Stimulated activated CD8-positive, alpha-beta memory T cell treated with anti-CD3 and anti-CD28 coated beads, Interleukin-15, amount 100 ng/mL, for 4 hours (primary cell): Measurements from ENCODE around the gene TMEM92.
"Not testable (repeated sequence)": the region's sequence is repeated elsewhere in the genome, so short reads cannot be mapped to it uniquely, and the experiment has no call there.

ENCODE experiments used
- DNase-seq, 2 donors: peaks; one replicate each; pipeline ENCODE4 v3.0.0-alpha.2; 2020; ENCODE audit warnings: low read depth in 2 of 2

The TMEM92 gene

DNA sequence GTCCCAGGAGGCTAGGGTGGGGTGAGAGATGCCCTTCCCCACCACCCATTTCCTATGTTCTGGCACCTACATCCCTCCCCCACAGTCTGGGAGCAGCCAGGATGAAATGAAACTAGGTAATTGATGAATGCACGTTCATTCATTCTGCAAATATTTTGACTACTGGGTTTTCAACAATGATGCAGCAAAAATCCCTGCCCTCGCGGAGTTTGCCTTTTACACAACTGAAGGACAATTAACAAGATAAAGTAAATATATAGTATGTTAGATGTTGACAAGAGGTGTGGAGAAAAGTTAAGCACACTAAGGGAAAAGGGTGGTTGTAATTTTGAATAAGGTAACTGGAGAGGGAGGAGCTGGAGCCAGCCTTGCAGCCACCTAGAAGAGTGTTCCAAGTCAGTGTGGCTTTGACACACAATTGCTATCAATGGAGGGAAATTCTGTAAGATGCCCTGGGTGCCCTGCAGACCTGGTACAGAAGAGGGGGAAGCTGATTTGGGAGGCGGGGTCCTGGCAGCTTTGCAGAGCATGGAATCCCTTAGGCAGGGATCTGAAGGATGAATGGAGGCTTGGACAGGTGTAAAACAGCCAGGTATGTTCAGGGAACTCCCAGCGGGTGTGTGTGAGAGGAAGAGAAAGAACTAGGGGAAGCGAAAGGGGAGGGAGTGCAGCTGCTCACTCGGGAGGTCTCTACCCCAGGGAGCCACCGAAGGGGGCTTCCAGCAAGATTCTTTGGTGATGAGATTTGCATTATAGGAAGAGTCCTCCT is 2.5 kb downstream of the TMEM92 start:
- no peak for DNase-seq

DNA sequence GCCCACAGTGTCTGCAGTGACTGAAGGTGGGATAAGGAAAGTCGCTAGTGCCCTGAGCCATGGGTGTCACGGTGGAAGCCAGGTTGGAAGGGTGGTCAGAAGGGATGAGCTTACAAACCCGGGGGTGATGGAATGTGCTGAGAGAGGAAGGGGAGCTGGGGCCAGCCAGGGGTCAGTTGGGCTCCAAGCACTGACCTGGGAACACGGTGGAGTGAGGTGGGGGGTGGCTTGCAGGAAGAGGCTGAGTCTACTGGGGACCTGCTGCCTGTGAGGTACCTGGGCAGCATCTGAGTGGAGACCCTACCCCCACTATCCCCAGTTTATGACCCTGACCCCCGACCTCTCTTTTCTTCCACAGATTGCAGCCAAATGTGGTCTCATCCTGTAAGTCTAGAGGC is 3.1 kb downstream of the TMEM92 start:
- DNase-seq = no peak

DNA sequence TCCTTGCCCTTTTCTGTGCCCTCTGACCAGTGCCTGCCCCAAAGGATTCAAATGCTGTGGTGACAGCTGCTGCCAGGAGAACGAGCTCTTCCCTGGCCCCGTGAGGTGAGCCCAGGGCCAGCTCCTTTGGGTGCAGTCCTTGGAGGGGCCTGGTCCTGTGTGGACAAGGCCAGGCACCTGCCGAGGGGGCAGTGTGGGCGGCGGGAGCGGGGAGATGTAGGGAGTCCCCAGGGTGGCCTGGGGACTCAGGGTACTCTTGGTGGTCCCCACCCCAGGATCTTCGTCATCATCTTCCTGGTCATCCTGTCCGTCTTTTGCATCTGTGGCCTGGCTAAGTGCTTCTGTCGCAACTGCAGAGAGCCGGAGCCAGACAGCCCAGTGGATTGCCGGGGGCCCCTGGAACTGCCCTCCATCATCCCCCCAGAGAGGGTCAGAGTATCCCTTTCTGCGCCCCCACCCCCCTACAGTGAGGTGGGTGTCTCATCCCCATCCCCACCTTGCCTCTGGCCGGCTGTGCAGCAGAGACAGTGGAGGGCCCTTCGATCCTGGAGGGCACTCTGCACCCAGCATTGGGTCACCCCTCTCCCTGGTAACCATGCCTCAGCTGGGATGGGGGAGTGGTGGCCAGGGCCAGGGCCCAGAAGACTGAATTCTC is 4.4 kb downstream of the TMEM92 start:
- DNase-seq = no peak

DNA sequence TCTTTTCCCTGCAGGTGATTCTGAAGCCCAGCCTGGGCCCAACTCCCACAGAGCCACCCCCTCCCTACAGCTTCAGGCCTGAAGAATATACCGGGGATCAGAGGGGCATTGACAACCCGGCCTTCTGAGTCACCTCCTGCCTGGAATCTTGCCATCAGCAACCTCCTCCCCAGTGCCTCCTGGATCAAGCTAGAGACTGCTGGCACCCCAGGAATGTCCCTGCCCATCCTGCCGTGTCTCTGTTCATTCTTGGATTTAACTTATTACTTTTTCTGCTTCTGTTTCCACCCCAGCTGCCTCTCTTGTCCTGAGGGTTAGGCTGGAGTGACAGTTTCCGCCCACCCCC is 4.9 kb downstream of the TMEM92 start:
- no peak for DNase-seq

DNA sequence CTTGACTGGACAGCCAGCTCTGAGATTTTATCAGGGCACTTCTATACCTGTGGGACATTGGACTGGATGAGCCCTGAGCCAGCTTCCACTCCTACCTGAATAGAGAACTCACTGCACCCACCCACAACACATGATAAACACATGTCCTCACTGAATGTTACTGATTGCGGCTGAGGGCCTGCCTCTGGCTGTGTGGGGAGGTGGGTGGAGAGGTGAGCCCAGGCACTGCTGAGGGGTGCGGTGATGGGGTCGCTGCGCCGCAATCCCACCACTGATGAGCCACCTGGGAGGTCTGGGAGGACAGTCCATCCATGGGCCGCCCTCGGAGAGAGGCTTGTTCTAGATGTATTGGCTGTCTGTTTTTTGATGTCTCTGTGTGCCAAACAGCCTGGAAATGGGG is 5.4 kb downstream of the TMEM92 start:
- DNase-seq = no peak

DNA sequence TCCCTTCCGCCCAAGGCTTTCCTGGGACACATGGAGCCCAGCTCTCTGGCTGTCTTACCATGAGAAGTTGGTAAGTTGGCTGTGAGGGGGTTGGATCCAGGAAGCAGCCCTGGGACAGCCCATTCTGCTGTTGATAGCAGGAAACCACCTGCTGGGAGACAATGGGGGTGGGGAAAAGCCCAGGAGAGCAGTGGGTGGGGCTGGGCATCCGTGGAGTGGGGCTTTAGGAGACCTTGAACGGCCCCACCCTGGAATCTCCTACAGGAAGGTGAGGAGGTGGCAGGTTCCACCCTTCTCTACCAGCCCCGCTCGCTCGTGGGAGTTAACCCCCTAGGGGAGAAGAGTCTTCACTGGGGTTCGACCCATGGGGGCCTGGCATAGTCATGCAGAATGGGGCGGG is 5.8 kb downstream of the TMEM92 start:
- DNase-seq = no peak

DNA sequence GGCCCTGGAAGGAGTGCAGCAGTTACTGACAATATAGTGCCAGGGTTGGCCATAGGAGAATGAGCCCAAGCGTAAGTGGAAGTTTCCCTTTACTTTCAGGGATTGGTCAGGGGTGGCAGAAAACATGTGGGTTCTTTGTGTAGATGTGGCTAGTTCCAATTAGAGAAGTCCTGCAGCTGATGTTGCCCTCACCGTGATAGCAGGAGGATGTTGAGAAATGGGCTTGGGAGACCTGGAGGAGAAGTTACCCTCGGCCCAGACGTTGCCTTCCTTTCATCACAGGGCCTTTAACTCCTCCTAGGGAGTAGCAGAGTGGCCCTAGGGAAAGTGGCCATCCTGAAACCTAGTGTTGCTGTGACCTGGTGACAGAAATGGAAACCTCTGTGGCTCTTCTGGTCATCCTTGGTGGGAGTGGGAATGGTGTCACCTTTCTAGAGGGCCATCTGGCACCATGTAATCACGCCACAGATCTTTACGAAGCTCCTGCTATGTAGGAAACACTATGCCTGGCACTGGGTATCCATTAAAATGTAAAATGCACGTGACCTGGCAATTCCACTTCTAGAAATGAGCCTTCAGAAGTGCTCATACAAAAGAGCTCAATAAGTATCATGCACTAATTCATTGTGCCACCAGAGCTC is 6.7 kb downstream of the TMEM92 start:
- DNase-seq = no peak

DNA sequence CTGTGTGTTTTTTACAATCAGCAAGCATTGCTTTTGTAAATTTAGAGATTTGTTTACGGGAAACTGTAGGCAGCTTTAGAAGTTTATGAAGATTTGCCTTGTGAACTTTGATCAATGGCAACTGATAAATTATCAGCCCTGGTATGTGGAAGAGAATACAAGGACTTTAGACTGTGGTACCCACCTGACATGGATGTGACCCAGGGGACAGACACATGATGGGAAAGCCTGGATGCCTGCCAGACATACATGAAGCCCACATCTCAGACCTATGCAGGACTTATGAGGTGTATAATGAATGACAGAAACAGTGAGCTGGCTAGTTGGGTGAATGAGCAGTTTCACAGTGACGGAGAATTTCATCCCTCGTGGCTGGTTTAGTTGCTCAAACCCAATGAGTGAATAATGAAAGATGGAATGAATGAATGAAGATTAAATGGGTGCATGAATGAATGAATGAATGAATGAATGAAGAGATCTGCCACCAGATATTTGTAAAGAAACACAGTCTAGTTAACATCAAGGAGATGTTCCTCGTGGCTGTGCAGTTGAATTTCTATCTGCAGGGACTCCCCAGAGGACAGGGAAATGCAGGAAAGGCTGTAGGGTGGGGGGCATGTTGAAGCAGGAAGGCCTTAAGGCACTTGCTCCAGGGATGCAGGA is 7.6 kb downstream of the TMEM92 start:
- DNase-seq = no peak

DNA sequence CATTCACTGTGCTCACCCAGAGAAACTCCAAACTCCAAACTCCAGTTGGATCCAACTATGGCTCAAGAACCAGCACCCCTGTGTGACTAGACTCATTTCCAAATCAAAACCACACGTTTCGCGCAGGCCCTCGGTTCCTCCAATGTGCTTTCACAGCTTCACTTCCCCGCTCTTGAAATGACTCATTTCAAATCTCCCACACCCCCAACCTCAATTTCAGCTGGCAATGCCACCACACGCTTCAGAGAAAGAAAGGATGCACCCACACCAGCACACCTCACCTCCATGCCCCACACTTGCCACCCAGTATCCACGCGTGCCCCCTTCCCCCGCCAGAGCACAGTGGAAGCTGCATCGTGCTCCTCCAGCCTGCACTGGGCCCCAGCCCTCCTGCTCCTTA is 9.0 kb downstream of the TMEM92 start:
- DNase-seq = no peak

DNA sequence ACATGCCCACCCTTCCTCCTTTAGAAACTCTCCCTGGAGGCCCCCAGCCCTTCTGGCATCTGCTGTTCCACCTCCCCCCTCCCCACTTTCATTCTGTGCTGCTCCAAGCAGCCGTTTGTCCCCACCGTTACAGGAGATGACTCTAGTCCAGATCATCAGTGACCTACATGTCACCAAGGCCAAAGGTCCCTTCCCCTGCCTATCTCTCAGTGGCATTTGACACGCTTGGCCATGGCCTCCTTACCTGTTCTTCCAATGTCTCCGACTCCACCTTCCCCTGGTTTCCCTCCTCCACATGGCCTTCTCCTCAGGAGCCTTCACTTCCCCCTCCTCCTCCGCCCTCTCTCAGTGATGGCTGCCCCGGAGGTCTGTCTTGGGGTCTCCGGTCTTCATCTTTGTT is 9.4 kb downstream of the TMEM92 start:
- no peak for DNase-seq

DNA sequence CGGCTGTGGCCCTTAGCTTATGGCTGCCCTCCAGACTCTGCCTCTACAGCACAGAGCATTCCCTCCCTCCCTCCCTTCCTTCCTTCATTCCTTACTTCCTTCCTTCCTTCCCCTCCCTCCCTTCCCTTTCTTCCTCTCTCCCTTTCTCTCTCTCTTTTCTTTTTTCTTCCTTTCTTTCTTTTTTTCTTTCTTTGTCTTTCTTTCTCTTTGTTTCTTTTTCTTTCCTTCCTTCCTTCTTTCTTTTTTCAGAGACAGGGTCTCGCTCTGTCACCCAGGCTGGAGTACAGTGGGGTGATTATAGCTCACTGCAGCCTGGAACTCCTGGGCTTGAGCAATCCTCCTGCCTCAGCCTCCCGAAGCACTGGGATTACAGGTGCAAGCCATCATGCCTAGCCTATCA is 11.7 kb downstream of the TMEM92 start:
- DNase-seq = no peak

DNA sequence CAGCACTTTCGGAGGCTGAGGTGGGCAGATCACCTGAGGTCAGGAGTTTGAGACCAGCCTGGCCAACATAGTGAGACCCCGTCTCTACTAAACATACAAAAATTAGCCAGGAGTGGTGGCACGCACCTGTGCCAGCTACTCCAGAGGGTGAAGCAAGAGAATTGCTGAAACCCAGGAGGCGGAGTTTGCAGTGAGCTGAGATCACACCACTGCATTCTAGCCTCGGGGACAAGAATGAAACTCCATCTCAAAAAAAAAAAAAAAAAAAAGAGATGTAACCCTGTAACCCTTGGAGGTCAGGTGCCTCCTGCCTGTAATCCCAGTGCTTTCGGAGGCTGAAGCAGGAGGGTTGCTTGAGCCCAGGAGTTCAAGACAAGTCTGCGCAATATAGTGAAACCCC is 13.0 kb downstream of the TMEM92 start:
- DNase-seq = not testable (repeated sequence)

DNA sequence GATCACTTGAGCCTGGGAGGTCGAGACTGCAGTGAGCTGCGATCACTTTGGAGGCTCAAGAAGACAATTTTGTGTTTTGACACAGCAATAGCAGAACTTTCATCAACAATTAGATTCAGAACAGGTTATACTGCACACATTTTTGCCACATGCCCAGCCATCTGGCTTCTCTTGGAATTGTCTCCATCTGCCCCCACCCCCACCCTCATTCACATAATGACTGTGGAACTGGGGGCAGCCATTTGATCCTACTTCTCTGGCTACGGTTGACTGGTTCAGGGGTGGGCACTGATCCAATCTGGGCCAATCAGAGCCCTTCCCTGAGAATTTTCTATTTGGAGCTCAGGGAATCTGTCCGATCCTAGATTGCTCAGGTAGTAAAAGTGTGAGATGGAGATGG is 14.0 kb downstream of the TMEM92 start:
- DNase-seq = no peak

DNA sequence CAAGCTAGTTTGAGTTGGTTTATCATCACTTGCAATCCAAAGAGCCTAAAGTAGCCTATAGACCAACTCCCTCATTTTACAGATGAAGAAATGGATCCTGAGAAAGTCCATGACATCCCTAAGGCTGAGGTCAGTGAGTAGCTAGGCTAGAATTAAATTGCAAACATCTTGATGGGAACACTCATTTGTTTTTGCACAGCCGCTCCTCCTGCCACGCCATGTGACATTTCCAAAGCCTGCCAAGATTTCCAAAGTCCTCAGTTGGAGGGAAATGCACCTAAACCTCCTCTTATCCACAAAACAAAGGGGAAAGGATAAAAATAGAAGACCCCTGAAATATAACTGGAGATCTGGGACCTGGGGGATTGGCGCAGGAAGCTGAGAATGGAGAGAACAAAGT is 15.0 kb downstream of the TMEM92 start:
- no peak for DNase-seq

DNA sequence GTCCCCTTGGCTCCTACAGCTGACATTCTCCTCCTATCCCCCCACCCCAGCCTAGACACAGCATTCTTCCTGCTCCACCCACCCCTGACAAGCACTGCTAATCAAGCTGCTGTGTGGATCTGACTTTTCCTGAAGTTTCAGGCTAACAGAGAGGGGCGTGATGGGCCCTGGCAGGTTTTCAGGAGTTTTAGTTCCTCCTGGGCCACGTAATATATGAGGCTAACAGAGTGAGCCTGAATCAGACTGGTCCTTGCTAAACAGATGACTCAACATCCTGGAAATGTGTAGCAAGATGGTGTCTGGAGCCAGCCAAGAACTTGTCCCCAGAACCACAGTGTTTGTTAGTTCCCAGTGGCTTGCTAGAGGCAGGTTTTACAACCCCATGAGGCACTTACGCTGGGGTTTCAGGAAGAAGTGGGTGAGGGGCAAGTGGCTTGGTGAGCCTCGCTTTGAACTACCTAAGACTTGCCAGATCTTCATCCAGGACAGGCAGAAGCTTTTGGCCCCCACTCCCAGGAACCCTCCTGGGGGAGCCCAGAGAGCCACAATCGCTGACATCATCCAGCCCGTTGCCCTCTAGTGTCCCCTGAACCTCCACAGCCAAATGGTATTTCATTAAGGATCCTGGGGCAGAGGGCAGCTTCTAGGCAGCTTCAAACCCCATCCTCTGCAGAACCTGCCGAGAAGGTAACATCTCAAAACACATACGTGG is 15.9 kb downstream of the TMEM92 start:
- DNase-seq = no peak

DNA sequence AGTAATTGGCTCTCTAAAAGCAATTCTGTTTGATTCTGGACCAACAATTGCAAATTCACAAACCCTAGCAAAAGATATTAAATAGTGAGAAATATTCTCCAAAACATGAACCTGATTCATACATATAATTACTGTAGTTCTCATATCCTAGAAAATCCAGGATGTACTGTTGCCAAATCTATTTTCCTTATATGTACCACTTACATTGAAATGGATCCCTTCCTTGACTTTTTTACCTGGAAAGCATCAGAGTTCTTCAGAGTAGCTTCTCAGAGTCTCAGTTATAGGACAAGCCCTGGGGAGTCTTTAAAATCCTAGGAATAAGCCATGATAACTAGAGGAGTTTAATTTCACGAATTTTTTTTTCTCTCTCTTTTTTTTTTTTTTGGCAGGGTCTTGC is 16.7 kb downstream of the TMEM92 start:
- DNase-seq = no peak

DNA sequence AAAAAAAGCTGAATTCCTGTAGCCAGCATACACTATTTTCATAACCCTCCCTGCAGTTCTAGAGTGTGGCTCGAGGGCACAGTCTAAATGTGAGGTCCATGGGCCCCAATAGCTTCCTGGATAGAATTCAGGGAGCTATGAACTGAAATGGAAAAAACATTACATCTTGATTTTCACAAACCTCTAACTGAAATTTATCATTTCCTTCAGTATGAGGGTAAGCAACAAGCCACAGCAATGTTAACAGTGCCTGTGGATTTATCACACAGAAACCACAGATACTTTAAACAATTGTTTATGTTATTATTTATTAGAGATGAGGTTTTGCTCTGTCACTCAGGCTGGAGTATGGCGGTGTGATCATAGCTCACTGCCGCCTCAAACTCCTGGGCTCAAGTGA is 18.2 kb downstream of the TMEM92 start:
- DNase-seq = no peak

DNA sequence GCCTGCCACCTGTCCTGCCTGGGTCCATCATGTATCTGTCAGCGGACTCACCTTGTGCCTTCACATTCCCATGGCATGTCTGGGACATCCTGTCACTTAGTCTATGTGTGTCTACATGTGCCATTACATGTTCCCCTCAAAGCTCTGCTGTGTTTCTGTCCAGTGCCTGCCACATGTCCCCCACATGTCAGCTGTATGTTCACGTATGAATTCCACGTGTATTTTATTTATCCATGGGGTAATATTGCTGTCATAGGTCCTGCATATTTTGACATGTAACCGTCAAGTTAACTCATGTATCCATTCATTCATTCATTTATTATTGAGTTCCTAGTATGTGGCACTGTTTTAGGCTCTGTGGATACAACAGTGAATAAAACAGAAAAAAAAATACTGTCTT is 20.8 kb downstream of the TMEM92 start:
- DNase-seq = no peak

DNA sequence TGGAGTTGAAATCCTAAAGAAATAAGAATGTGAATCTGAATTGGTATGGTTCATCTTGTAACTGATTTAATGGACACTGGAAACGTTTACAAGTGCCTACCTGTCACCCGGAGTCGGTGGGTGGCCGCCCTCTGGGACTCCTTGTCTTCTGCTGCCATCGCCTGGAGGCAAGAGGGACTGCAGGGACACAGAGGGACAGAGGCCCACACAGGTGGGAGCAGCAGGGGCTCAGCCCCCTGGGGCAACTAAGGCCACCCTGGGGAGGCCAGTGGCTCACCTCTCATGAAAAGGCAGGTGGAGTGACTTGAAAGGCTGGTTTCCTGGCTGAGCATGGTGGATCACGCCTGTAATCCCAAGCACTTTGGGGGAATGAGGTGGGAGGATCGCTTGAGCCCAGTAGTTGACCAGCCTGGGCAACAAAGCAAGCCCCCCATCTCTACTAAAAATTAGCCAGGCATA is 23.2 kb downstream of the TMEM92 start:
- DNase-seq = peak; percentile 44 to 62

DNA sequence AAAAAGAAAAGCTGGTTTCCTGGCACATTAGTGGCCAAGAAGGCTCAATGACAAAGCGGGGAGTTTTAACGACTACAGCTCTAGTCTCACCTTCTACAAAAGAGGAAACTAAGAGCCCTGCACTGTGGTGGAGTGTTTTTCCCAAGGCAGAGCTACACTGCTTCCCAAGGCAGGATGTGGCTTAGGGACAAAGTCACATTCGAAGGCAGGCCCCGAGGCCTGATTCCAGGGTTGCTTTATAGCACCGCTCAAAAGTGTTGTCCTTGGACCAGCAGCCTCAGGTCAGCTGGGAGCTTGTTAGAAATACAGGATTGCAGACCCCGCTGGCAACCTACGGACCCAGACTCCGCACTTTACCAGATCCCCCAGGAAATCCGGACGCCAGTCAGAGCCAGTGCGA is 23.8 kb downstream of the TMEM92 start:
- no peak for DNase-seq

DNA sequence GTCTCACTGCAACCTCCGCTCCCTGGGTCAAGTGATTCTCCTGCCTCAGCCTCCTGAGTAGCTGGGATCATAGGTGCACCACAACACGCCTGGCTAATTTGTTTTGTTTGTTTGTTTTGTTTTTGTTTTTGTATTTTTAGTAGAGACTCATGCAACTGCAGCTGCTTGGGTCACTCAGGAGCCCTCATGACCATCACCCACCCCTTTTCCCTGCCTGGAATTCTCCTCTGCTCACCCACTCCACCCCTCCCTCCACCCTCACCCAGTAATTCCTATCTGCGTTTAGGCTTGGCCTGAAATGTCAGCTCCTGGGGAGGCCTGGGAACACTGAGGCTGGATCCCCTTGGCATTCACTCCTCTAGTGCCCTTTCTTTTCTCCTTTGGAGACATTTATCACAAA is 25.5 kb downstream of the TMEM92 start:
- no peak for DNase-seq

DNA sequence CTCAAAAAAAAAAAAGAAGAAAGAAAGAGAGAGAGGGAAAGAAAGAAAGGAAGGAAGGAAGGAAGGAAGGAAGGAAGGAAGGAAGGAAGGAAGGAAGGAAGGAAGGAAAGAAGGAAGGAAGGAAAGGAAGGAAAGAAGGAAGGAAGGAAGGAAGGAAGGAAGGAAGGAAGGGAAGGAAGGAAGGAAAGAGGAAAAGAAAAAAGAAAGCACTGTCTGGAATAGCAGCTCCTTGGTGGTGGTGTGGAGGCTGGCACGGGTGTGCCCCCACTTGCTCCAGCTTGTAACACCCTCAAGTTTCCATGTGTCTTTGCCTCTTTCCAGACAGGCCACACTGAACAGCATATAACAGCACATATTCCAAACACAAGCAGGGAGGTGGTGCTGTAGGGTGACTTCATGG is 26.6 kb downstream of the TMEM92 start:
- DNase-seq = not testable (repeated sequence)
